GM12892 (cell line): Measurements from ENCODE around the gene CACNA1F.

Experiments
- POLR2A ChIP-seq: IDR thresholded peaks from 2 replicates; pipeline ENCODE4 v1.6.1; 2011; ENCODE audit warnings: low read depth, low read length, control low read depth
- POLR2AphosphoS5 ChIP-seq: IDR thresholded peaks from 2 replicates; pipeline ENCODE4 v1.6.1; 2011; ENCODE audit warnings: low read depth, low read length, control low read depth

DNA sequence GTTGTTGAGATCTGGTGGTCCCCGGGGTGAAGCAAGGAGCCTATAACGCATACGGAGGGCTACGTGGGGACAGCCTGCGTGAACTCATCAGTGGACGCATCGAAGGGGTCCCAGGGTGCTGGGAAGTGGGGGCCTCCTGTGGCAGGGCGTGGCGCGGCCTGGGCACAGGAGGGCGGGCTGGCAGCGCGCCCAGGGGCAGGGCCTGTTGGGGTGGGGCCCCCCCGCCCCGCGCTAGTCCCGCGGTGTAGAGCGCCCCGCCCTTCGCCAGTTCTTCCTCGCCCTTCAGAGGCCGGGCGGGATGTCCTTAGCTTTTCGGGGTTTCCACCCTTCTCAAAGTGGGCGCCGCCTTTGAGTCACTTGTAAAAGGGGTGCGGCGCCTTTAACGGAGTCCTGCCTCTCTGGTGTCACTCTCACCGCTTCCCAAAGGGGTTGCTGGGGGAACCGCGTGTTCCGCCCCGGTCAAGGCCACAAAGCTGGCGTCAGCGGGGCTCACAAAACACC is 60.8 kb downstream of the CACNA1F start:
- TF ChIP-seq POLR2A (no peak), POLR2AphosphoS5 (no peak)
